HG03097 (cell line): Measurements from ENCODE around the gene GRIK2.

Experiments
- ATAC-seq: cut with Tn5 transposase; IDR thresholded peaks from one replicate; pipeline ENCODE4 v1.9.1; 2021; ENCODE audit not compliant: unreplicated experiment, low FRiP score

GRIK2 gene

DNA sequence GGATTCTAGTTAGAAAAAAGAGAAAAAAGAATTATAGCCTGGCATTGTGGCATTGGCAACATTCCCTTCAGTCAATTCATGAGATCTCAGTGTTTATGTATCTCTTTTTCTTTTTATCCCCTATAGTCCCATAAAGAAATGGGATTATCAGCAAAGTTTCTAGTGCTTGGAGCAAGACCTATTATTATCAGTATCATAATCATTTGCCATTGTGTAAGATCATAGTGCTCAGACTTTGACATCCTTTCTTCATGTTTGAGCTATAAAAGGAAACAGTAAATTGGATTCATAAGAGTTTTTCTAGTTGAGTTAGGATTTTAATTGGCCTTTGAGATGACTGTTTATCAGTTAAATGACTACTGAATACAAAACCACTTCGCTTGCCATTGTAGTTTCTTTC, 295.6 kb downstream of the GRIK2 start:
- ATAC-seq = no peak

DNA sequence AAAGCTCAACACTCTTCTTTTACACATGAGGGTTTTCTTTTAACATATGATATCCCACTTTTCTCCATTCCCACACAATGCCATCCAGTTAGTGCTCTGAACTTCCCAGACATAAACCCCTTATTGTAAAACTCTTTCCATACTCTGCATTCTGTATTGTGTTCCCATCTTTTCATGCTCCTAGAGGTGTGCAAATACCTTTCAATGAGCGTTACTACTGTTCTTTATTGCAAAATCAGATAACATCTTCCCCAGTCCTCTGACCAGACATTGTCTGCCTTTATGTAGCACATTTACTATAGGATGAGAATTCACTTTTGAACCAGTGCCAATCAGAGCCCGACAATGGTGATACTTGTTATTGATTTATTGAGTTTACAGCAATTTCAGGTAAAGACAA, 296.2 kb downstream of the GRIK2 start:
- ATAC-seq = no peak

DNA sequence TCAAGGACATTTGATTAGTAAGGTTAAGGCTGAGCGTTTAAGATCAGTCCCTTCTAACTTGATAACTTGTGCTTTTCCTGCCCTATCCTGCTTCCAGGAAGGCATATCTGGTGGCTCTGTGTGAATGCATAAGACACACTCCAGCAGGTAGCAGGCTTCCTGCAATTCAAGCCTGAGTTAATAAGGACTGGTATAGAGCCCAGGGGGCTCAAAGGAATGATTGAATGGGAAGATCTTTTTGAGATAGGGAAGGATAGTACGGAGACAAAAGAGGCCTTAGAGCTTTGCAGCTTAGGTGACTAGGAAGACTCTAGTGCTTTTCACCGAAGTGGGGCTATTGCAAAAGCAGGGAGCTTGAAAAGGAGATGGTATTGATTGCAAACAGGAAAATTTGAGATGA, 307.1 kb downstream of the GRIK2 start:
- no peak for ATAC-seq

DNA sequence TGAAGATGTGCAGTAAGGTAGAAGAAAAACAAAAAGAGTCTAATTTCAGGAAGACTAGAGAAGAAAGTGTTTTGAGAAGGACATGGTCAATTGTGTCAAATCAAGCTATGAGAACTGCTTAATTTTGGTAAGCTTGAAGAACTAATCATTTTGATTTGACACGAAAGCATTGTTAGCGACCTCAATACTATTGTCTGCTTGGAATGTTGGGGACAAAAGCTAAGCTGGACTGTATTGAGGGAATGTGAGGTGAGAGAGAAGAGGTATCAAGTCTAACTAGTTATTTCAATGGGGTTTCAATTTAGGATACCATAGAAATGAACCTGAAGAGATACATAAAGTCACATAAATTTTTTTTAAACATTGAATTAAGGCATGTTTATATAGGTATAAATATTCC, 309.8 kb downstream of the GRIK2 start:
- no peak for ATAC-seq

DNA sequence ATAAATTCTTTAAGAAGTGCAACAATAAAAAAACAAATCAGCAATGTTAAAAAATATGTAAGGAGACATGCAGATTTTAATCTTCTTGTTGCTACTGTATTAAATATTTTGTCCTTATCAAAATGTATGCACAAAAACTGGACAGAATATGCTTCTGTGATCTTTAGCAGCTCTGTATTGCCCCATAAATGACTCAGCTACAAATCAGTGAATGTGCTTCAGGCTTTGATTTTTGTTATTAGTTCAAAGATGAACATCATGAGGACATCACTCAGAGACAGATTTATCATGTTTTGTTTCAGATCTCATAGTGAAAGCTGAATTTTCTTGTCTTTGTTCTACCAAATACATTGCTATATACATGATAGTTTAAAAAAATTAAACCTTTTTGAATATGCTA, 312.4 kb downstream of the GRIK2 start:
- no peak for ATAC-seq

DNA sequence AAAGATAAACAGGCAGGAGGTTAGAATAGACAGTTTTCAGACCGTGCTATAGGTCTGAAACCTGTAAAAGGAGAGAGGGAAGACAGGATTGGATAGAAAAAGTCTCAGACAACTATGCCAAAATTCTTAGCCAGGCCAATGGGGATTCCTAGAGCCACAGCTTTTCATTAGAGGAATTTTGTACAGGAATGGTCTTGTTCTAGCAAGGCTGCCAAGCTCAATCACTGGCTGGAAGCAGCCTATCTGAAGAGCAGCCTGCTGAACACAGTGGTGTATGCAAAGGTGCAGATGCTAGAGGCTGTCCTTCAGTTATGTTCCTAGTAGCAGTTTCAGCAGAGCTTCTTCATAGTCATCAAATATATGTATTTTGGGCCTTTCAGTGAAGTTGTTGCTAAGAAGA, 313.1 kb downstream of the GRIK2 start:
- ATAC-seq = no peak

DNA sequence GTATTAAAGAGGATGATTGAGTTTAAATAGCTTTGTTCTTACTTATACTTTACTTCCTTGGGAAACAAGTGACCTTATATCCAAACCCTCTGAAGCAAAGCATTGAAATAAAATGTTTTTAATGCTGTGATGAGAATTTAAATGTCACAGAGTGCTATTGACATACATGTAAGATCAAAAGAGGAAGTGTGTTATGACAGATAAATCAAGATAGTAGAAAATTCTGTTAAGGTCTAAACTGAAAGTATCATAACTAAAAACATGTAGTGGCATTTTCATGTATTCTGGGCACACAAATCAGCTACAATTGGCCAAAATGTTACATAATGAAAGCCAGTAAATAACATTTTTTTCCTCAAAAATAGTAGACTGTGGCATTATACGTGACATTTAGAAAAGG, 318.0 kb downstream of the GRIK2 start:
- no peak for ATAC-seq

DNA sequence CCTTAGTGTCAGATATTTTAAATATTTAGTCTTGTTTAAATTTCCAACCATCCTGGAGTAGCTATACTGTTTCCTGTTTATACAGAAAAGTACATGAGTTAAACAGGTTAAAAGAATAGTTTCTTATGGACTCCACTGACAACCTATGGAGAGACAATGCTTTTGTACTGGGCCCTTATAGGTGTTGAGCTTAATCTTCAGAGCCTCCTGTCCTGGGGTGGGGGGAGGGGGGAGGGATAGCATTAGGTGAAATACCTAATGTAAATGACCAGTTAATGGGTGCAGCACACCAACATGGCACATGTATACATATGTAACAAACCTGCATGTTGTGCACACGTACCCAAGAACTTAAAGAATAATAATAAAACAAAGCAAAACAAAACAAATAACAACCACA, 322.9 kb downstream of the GRIK2 start:
- ATAC-seq = no peak

DNA sequence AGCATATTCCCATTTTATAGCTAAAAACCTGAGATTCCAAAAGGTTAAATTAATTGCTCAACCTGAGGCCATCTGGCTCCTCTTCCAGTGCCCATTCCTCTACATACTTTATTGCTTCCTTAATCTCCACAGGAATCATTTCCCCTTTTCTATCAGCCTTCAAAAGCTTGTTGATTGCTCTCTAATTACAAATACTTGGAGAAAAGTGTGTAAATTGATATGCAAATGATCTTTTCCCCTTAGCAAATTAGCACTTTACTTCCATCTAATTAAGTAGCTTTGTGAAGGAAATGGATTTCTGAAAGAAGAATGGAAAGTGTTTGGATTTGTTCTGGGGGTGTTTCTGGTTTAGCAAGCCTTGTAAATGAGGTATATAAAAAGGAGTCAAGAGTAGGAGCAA, 323.3 kb downstream of the GRIK2 start:
- no peak for ATAC-seq

DNA sequence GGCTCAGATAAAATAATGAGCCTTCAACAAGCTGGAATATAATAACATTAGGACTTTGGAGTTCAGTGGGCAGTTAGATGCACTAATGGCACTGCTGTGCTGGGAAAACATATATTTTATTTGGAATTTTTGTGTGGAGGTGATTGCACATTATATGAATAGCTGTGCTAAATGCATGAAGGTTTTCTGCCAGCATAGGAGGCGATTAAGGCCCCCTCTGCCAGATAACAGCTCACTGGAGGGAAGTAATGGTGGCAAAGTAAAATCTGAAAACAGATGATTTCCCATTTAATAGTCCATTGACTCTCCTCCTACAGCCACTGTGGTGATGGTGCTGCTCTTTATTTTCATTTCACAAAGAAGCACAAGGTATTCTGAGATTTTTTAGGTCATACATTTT, 326.0 kb downstream of the GRIK2 start:
- no peak for ATAC-seq

DNA sequence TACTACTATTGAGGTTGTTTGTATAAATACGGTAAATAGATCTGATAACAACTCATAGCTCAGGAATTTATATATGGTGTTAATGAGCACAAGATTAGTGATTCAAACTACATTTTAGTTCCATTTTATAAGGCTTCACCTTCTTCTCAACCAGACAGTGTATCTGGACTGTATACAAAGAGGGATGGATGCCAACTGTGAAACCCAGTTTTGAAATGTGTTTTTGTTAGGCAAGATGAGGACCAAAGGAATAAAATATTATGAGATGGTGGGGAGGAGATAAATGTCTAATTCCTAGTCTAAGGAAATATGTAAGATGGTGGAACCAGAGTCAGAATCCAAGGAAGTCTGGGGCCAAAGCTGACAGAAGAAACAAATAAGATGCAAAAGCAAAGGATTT, 329.0 kb downstream of the GRIK2 start:
- ATAC-seq = no peak

DNA sequence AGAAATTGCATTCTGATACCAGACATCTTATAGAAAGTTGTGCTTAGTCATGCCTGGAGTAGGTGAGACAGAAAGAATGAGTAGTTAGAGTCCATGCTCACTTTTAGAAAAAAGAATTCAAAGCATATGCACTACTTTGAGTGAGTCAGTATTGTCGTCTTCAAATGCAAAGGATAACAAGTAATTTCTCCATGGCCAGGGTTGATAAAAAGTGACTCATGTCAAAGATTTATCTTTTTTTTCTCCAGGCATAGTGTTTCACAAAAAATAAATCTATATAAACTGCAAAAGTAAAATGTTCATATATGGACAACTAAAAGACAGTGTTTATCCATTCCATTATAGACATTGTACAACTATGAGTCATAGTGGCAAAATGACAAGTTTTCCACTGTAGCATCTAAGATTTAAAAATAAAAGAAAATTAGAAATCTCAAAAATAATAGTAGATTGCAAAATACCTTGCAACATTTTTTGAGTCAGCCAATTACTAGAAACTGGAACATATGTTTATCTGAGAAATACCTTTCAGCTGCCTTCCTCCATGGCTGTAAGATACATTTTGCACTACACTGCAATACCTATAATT, 329.6 kb downstream of the GRIK2 start:
- ATAC-seq = no peak

DNA sequence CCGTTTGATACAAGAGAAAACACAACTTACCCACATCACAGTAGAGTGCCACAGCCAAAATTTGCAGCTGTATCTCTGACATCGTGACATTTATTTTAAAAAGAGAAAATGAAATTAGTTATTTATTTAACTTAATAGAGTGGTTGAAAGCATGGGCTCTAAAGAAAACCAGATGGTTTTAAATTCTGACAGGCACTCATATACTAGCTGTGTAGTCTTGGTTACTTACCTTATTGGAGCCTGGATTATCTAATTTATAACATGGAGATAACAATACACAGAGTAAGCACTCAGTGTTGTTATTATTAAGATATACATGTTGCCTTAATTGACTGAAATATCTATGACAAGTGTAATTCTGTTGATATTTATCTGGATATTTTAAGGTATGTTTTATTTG, 334.9 kb downstream of the GRIK2 start:
- ATAC-seq = no peak

DNA sequence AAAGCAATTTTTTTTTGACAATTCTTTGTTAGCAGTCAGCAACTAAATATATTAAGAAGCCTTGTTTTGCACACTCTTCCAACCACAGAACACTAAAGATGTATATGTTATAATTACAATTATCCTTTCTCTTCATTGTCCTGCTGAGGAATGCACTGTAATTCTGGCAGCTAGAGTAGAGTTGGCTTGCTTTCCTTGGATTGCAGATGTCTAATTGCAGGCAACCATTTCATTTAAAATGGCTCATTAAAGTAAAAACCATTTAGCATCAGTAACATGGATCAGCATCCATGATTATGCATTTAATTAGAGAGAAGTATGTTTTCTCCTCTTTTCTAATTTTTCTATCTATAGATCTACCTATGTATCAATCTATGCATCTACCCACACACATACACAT, 335.4 kb downstream of the GRIK2 start:
- ATAC-seq = no peak

DNA sequence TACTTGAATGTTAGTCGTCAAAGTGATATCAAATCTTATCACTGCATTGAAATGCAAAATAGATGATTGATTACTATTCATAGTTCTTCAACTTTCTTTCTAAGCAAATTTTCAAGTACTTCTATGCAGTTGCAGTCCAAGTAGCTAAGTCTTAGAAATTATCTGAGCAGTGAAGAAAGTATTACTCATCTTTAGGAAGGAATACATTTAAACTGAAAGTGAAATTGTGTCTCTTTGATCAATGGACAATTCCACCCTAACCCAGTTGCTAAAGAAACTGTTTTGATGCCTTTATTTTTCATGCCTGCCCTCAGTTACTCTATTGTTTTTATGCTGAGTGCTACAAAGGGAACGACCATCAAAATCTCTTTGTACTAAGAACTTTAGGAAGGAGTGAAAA, 337.4 kb downstream of the GRIK2 start:
- ATAC-seq = no peak

DNA sequence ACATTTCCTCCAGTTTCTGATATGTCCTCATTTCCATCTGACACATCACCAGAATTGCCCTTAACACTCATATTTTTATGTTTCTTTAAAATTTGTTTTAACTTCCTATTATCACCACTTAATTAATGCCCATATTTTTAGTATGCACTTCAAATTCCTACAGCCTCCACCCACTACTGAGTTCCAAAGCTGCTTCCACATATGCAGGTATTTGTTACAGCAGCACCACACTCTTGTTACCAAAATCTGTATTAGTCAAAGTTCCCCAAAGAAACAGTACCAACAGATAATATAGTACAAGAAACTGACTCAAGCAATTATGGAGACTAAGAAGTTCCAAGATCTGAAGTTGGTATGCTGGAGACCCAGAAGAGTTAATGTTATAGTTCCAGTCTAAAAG, 340.4 kb downstream of the GRIK2 start:
- no peak for ATAC-seq

DNA sequence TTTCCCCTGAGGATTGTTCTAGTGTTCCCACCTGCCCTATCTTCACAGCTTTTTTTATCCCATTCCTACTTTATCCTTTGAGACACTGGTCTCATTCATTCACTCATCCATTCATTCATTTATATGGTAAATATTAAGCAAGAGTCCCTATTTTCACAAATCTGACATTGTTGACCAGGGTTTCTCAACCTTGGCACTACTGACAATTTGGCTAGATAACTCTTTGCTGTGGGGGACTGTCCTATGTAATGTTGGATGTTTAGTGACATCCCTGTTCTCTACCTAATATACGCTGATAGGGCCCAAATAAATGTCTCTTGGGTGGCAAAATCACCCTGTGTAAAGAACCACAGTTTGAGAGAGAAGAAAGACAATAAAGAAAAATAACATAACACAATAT, 345.0 kb downstream of the GRIK2 start:
- no peak for ATAC-seq

DNA sequence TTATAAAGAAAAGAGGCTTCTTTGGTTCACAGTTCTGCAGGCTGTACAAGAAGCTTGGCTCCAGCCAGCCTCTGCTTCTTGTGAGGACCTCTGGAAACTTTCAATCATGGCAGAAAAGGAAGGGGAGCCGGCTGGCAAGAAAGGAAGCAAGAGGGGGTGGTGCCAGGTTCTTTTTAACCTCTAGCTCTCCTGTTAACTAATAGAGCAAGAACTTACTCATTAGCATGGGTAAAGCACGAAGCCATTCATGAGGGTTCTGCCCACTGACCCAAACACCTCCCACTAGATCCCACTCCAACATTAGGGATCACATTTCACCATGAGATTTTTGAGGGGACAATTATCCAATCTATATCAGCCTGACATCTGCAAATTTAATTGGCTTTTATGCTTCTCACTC, 347.1 kb downstream of the GRIK2 start:
- no peak for ATAC-seq

DNA sequence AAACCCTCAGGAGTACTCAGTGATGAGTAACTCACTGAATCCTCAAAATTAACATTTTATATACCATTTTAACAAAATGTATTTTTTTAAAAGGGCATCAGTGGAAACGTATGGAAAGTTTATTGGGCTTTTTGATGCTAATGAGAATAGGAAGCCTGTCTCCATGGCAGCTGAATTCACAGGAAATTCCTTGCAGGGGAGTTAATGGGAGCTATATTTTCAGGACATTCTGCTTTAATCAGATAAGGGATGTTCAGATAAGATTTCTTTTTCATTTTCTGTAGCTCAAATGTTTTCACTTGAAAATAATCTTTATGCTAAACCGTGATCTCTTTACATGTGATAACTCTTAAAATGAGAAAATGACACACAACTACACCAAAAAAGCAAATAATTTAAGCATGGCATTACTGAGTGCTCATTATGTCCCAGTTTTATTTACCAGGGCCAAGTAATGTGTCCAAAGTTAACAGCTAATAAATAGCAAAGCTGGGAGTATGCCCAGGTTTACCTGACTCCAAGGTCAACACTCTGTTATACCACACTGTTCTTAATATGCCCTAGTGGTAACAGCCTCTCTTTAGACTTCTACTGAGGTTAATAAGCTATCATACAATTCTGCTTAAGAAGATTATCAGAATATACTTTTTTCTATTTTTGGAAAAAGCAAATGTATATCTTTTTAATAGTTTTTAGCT, 348.1 kb downstream of the GRIK2 start:
- ATAC-seq = no peak

DNA sequence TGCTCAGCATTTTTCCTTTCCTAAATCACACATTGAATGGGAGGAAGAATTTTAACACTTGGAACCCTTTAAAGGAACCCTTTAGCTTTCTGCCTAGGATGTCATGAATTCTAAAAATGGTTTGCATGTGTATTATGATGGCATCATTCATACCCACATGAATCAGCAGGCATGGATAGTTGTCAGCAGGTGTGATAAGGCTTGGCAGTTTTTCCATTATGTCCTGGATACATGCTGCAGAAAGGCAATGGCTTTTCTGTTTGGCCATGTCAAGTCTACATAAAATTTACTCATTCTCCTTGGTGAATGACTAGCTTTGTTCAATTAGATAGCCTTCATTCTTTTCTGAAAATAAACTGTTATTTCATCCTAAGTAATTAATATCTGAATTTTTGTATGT, 353.7 kb downstream of the GRIK2 start:
- ATAC-seq = no peak

DNA sequence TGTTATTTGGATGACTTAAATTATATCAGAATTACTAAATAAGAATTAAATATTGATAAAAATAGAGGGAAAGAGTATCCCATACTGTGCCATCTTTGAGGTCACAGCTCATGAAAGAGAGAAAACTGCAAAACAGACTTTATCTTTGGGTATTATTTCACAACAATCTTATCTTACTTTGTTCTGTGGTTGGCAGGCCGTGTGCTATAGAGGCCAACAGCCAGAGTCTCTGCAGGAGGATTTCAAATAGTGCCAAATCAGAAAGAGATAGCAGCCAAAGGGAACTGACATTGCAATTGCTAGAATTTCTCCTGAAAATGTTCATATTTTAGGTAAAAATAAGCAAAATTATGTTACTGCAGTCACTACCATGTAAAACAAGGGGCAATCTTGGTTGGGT, 354.2 kb downstream of the GRIK2 start:
- no peak for ATAC-seq

DNA sequence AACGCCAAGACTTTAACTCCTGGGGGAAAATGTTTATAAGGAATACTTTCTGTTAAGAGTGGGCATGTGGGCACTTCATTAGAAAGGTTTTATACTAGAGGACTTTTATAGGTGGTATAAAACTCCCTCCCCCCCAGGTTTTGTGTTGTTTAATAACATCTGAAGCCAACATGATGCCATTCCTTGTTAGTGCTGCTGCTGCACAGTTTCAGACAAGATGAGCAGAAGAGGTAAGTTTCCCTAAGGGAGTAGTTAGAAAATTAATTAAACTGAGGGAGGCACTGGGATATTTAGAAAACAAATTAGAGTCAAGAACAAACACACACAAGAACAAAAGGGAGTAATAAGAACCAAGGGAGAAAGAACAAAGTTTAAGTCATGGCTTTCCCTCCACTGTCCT, 362.4 kb downstream of the GRIK2 start:
- no peak for ATAC-seq

DNA sequence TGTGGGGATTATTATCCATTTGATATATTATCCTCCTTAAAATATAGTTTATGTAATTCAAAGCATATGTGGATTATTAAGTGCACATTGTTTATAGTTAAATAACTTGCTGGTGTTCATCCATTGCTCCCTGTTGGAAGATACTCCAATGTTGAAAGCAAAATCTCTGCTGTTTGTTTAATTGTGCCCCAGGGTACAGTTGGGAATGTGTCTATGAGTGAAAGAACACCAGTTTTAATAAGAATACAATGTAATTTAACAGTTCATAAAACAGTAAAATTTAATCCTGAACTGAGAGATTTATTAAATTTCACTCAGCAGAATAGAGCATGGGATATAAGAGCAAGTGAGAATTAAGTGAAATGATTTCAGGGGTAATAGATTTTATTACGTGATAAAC, 364.9 kb downstream of the GRIK2 start:
- ATAC-seq = no peak
